ENCODE data around the gene TMCC1. TPM values are rescaled to one million over a fixed set of nuclear protein-coding genes. Genes with fewer than 3 reads are reported as not detected.

The TMCC1 gene
- total and polyA plus RNA-seq, 12 donors, result 5.3 to 36.0 (median 27.2) TPM

- DNase-seq (no peak), ATAC-seq (no peak)
- 90 to 91% methylated on average over 5 of the region's 5 CpGs for WGBS, 2 donors
- no peaks in the 10 kb centered on the region for H3K9me3 ChIP-seq
- peaks cover 0 to 16% (median 3%) of the 10 kb centered on the region in 9 donors for H3K4me1 ChIP-seq
- intact Hi-C loops (cut with DNase I), result no loop called here
- H3K27ac ChIP-seq, result no peak overlapping the region
- H3K27me3 ChIP-seq, result no peaks in the 10 kb centered on the region
- H3K4me3 ChIP-seq, result no peak overlapping the region
- peaks cover 0 to 4% (median 0%) of the 10 kb centered on the region in 9 donors for H3K36me3 ChIP-seq
- TF ChIP-seq, protein P1, sequence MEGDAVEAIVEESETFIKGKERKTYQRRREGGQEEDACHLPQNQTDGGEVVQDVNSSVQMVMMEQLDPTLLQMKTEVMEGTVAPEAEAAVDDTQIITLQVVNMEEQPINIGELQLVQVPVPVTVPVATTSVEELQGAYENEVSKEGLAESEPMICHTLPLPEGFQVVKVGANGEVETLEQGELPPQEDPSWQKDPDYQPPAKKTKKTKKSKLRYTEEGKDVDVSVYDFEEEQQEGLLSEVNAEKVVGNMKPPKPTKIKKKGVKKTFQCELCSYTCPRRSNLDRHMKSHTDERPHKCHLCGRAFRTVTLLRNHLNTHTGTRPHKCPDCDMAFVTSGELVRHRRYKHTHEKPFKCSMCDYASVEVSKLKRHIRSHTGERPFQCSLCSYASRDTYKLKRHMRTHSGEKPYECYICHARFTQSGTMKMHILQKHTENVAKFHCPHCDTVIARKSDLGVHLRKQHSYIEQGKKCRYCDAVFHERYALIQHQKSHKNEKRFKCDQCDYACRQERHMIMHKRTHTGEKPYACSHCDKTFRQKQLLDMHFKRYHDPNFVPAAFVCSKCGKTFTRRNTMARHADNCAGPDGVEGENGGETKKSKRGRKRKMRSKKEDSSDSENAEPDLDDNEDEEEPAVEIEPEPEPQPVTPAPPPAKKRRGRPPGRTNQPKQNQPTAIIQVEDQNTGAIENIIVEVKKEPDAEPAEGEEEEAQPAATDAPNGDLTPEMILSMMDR (IDR thresholded peaks at IDR 0.05), result no peak
Observed at GRCh38 chr3:129738172-129738571, 155.3 kb downstream of the TMCC1 start.

GRCh38 chr3:129736070-129736469 lies 157.4 kb downstream of the TMCC1 start:
- Histone ChIP-seq H3K4me3 (no peak overlapping the region), H3K4me1 (peaks cover 0 to 7% (median 0%) of the 10 kb centered on the region in 9 donors), H3K36me3 (peaks cover 0 to 4% (median 0%) of the 10 kb centered on the region in 9 donors), H3K27me3 (no peaks in the 10 kb centered on the region), H3K9me3 (no peaks in the 10 kb centered on the region), H3K27ac (no peak overlapping the region)
- DNase-seq (no peak), ATAC-seq (no peak)
- intact Hi-C loops (cut with DNase I), result no loop called here
- 86 to 91% methylated on average over 2 of the region's 2 CpGs for WGBS, 2 donors
- TF ChIP-seq, protein P1 (IDR thresholded peaks at IDR 0.05), result no peak

DNA sequence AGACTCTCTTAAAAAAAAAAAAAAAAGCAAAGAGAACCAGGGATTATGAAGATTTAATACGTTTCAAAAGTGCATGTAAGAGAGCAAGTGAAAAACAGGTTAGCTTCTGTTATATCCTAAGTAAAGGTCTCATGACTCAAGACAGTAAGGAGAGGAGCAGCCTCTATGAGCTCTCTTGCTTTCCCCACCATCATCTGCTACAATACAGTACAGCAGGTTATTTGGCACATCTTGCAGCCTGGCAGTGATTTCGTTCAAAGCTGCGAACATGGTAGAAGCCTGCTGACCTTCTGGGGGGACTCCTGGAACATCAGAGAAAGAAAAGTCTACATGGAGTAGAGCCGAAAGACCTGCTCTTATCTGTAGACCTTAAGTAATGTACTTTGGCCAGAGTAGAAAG lies 157.9 kb downstream of the TMCC1 start:
- peaks cover 0 to 7% (median 0%) of the 10 kb centered on the region in 9 donors for H3K4me1 ChIP-seq
- ATAC-seq (no peak), DNase-seq (no peak)
- 82 to 87% methylated on average over 4 of the region's 4 CpGs for WGBS, 2 donors
- H3K27ac ChIP-seq, result no peak overlapping the region
- TF ChIP-seq, protein P1 (IDR thresholded peaks at IDR 0.05), result no peak
- H3K36me3 ChIP-seq, result peaks cover 0 to 4% (median 0%) of the 10 kb centered on the region in 9 donors
- H3K9me3 ChIP-seq, result no peaks in the 10 kb centered on the region
- intact Hi-C loops (cut with DNase I), result no loop called here
- H3K27me3 ChIP-seq, result no peaks in the 10 kb centered on the region
- H3K4me3 ChIP-seq, result no peak overlapping the region

DNA sequence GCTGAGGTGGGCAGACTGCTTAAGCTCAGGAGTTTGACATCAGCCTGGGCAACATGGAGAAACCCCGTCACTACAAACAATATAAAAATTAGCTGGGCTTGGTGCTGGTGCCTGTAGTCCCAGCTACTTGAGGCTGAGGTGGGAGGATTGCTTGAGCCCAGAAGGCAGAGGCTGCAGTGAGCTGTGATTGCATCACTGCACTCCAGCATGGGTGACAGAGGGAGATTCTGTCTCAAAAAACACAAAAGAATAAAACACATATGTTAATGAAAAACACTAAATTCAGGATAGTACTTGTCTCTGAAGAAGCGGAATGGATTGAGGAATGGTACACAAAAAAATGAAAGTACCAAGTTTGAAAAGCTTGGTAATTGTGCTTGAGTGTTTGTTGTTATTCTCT lies 159.1 kb downstream of the TMCC1 start:
- 97 to 100% methylated on average over 2 of the region's 2 CpGs for WGBS, 2 donors
- TF ChIP-seq, protein P1 (IDR thresholded peaks at IDR 0.05), result no peak
- Histone ChIP-seq H3K4me3 (no peak overlapping the region), H3K27me3 (no peaks in the 10 kb centered on the region), H3K4me1 (peaks cover 0 to 4% (median 0%) of the 10 kb centered on the region in 9 donors), H3K9me3 (no peaks in the 10 kb centered on the region), H3K36me3 (peaks cover 0 to 4% (median 0%) of the 10 kb centered on the region in 9 donors), H3K27ac (no peak overlapping the region)
- ATAC-seq (no peak), DNase-seq (no peak)
- intact Hi-C loops (cut with DNase I), result loop anchor here in 1 of 10 donors (5.0 kb wide), 1 partner anchor 42 kb away; no protein-coding TSS in a partner anchor
